HepG2 (cell line): Measurements from ENCODE around the gene PRSS36. TPM values are rescaled to one million over a fixed set of nuclear protein-coding genes. Genes with fewer than 3 reads are reported as not detected.

Experiments
- BHLHE40 ChIP-seq: IDR thresholded peaks from 2 replicates; pipeline ENCODE4 v1.6.1; 2011; ENCODE audit warnings: low read length, improper control_type of control experiment
- E2F1 ChIP-seq: sonication (generic); formaldehyde crosslinking; IDR thresholded peaks from 2 replicates; pipeline ENCODE4 v1.5.0; 2020; ENCODE audit warnings: missing genetic modification reagents
- HIC2 ChIP-seq: sonication (generic); formaldehyde crosslinking; IDR thresholded peaks from 2 replicates; pipeline ENCODE4 v1.9.0; 2022; ENCODE audit warnings: low read depth, missing genetic modification reagents
- MAFG ChIP-seq: sonication (generic); formaldehyde crosslinking; IDR thresholded peaks from 2 replicates; pipeline ENCODE4 v1.5.1; 2020; ENCODE audit warnings: mild to moderate bottlenecking, missing genetic modification reagents
- PATZ1 ChIP-seq: sonication (generic); formaldehyde crosslinking; IDR thresholded peaks from 2 replicates; pipeline ENCODE4 v1.4.0; 2020; ENCODE audit warnings: missing genetic modification reagents
- PBX2 ChIP-seq: IDR thresholded peaks from 2 replicates; pipeline ENCODE4 v1.6.1; 2016; ENCODE audit warnings: control low read depth
- TARDBP ChIP-seq: sonication (generic); formaldehyde crosslinking; IDR thresholded peaks from 2 replicates; pipeline ENCODE4 v1.8.0; 2022; ENCODE audit warnings: mild to moderate bottlenecking, missing genetic modification reagents
- ZBTB1 ChIP-seq: sonication (generic); formaldehyde crosslinking; IDR thresholded peaks from 2 replicates; pipeline ENCODE4 v1.4.0; 2020; ENCODE audit warnings: missing genetic modification reagents, borderline replicate concordance
- ZBTB37 ChIP-seq: sonication (generic); formaldehyde crosslinking; IDR thresholded peaks from 2 replicates; pipeline ENCODE4 v1.4.0; 2020; ENCODE audit warnings: mild to moderate bottlenecking, missing genetic modification reagents
- ZBTB38 ChIP-seq: sonication (generic); formaldehyde crosslinking; IDR thresholded peaks from 2 replicates; pipeline ENCODE4 v1.5.1; 2020; ENCODE audit warnings: mild to moderate bottlenecking, missing genetic modification reagents
- ZNF160 ChIP-seq: sonication (generic); formaldehyde crosslinking; IDR thresholded peaks from 2 replicates; pipeline ENCODE4 v1.8.0; 2022; ENCODE audit warnings: mild to moderate bottlenecking, inconsistent platforms, missing genetic modification reagents
- ZNF230 ChIP-seq: sonication (generic); formaldehyde crosslinking; IDR thresholded peaks from 2 replicates; pipeline ENCODE4 v1.4.0; 2020; ENCODE audit warnings: mild to moderate bottlenecking, missing genetic modification reagents
- ZNF329 ChIP-seq: sonication (generic); formaldehyde crosslinking; IDR thresholded peaks from 2 replicates; pipeline ENCODE4 v1.9.0; 2021; ENCODE audit warnings: low read depth, mild to moderate bottlenecking, missing genetic modification reagents
- ZNF350 ChIP-seq: sonication (generic); formaldehyde crosslinking; IDR thresholded peaks from 2 replicates; pipeline ENCODE4 v1.4.0; 2020; ENCODE audit warnings: mild to moderate bottlenecking, low read depth, missing genetic modification reagents, borderline replicate concordance
- ZNF446 ChIP-seq: sonication (generic); formaldehyde crosslinking; IDR thresholded peaks from 2 replicates; pipeline ENCODE4 v1.5.0; 2020; ENCODE audit warnings: mild to moderate bottlenecking, missing genetic modification reagents
- ZNF451 ChIP-seq: sonication (generic); formaldehyde crosslinking; IDR thresholded peaks from 2 replicates; pipeline ENCODE4 v1.5.0; 2020; ENCODE audit warnings: mild to moderate bottlenecking, missing genetic modification reagents
- ZNF513 ChIP-seq: sonication (generic); formaldehyde crosslinking; conservative IDR thresholded peaks from 2 replicates; pipeline ENCODE4 v1.5.0; 2020; ENCODE audit warnings: missing genetic modification reagents
- ZNF746 ChIP-seq: sonication (generic); formaldehyde crosslinking; IDR thresholded peaks from 2 replicates; pipeline ENCODE4 v1.8.0; 2022; ENCODE audit warnings: mild to moderate bottlenecking, missing genetic modification reagents
- ZSCAN22 ChIP-seq: sonication (generic); formaldehyde crosslinking; IDR thresholded peaks from 2 replicates; pipeline ENCODE4 v1.4.0; 2020; ENCODE audit warnings: mild to moderate bottlenecking, missing genetic modification reagents
- polyA plus RNA-seq, 8 experiments: library from polyadenylated mRNA; depleted of rRNA in 3 of 8; stranded (reverse) in 7 of 8; unstranded in 1 of 8; fragments of >200 nt; fragmentation: Illumina TruSeq in 4 of 8; extraction: Trizol in 4 of 8; gene quantifications; 2 replicates each; pipeline versions ENCODE4 v1.2.1 to v1.2.3, GENCODE V29; 2011 to 2016; ENCODE audit warnings: low read depth in 4 of 8, missing spikeins in 1 of 8, mixed read lengths in 1 of 8; ENCODE audit not compliant: insufficient read depth in 1 of 8
- total RNA-seq, 5 experiments: library from RNA; depleted of rRNA; stranded (reverse); fragments of >200 nt; fragmentation: Illumina TruSeq; extraction: Trizol; gene quantifications; 2 replicates each; pipeline ENCODE4 v1.2.3, GENCODE V29; 2016; ENCODE audit warnings: low read depth in 1 of 5

Gene PRSS36
- total and polyA plus RNA-seq, 2 of the 13 experiments (the other 11 are each of a cell fraction or from before 2014, with no cell fraction given), result 1.5 to 2.1 TPM

- peak; percentile 58; the same call in 1 of the 2 replicates for TF ChIP-seq ZNF446
- peak; percentile 95 for TF ChIP-seq BHLHE40
- no peak for TF ChIP-seq ZNF160
- peak; percentile 44; the same call in 1 of the 2 replicates for TF ChIP-seq PATZ1 (CRISPR knock-in tag)
- TF ChIP-seq ZNF451 (CRISPR knock-in tag), result peak; percentile 21; the same call in 1 of the 2 replicates
- TF ChIP-seq ZBTB37 (CRISPR knock-in tag), result no peak
- TF ChIP-seq PBX2 (CRISPR knock-in tag), result no peak
- TF ChIP-seq ZNF513 (CRISPR knock-in tag), result no peak
- TF ChIP-seq ZNF230, result no peak
- no peak for TF ChIP-seq ZSCAN22 (CRISPR knock-in tag)
- TF ChIP-seq ZBTB1, result no peak
- peak; percentile 63 for TF ChIP-seq HIC2 (CRISPR knock-in tag)
- TF ChIP-seq MAFG, result peak; percentile 28; the same call in 1 of the 2 replicates
- TF ChIP-seq ZNF329 (CRISPR knock-in tag), result no peak
- no peak; the same call in 1 of the 2 replicates for TF ChIP-seq ZBTB38 (CRISPR knock-in tag)
- TF ChIP-seq TARDBP (CRISPR knock-in tag), result no peak
- peak; percentile 39; the same call in 1 of the 2 replicates for TF ChIP-seq E2F1 (CRISPR knock-in tag)
- TF ChIP-seq ZNF746, result no peak
- TF ChIP-seq ZNF350 (CRISPR knock-in tag), result 0 out of 2 replicates have a peak, but pooled peaks have one; percentile 33
These were observed 11.0 kb downstream of the PRSS36 start (continued) for GRCh38 chr16:31138621-31139578.
